ENCODE results near the gene C9orf153.

GRCh38 chr9:86187121-86187520 lies 72.3 kb downstream of the C9orf153 start:
- TF ChIP-seq SKIL (CRISPR knock-in tag; IDR thresholded peaks at IDR 0.05; ENCODE audit: borderline replicate concordance) (no peak), CTCF (CRISPR knock-in tag; IDR thresholded peaks at IDR 0.05) (no peak), MTA1 (CRISPR knock-in tag; IDR thresholded peaks at IDR 0.05; ENCODE audit: borderline replicate concordance) (no peak), POLR2A (IDR thresholded peaks at IDR 0.05; ENCODE audit: insufficient read depth in 1 of 2, low read depth in 2 of 2, low read length in 2 of 2) (no peak), ZNF124 (CRISPR knock-in tag; IDR thresholded peaks at IDR 0.05) (no peak), PCBP1 (IDR thresholded peaks at IDR 0.05; ENCODE audit: borderline replicate concordance, low read depth, low read length) (no peak)
